CD4-positive, alpha-beta memory T cell (primary cell): Measurements from ENCODE around the gene TMEM41B. TPM values are rescaled to one million over a fixed set of nuclear protein-coding genes. Genes with fewer than 3 reads are reported as not detected.

ENCODE experiments used
- CTCF ChIA-PET: fragments of 350-600 bp; sonication (Branson Sonifier 250); formaldehyde crosslinking; loops from one replicate; lab custom pipeline; 2021; ENCODE audit warnings: inconsistent platforms; ENCODE audit not compliant: partially characterized antibody; lab: Charles Lee
- POLR2A ChIA-PET: fragments of 350-600 bp; sonication (Branson Sonifier 250); formaldehyde crosslinking; loops from one replicate; lab custom pipeline; 2021; ENCODE audit not compliant: partially characterized antibody; lab: Charles Lee
- DNase-seq, 5 donors: peaks; one replicate each; pipeline versions ENCODE4 v3.0.0 to v3.0.0-alpha.2; 2020 to 2022; ENCODE audit warnings: mixed read lengths in 1 of 5
- H3K27ac ChIP-seq: one replicate; pipeline ENCODE4 v1.7.0; 2013; ENCODE audit warnings: low read depth, low read length
- H3K27me3 ChIP-seq: 2 replicates; pipeline ENCODE4 v1.7.0; 2013; ENCODE audit warnings: mild to moderate bottlenecking, low read length, moderate library complexity; ENCODE audit not compliant: insufficient read depth
- H3K36me3 ChIP-seq: 2 replicates; pipeline ENCODE4 v1.7.0; 2013; ENCODE audit warnings: mild to moderate bottlenecking, low read length, moderate library complexity; ENCODE audit not compliant: insufficient read depth
- H3K4me1 ChIP-seq: 2 replicates; pipeline ENCODE4 v1.7.0; 2013; ENCODE audit warnings: mild to moderate bottlenecking, low read length, moderate library complexity; ENCODE audit not compliant: insufficient read depth
- H3K4me3 ChIP-seq, 2 donors: one replicate each; pipeline ENCODE4 v1.7.0; 2013; ENCODE audit warnings: low read length in 2 of 2, mild to moderate bottlenecking in 1 of 2
- H3K9me3 ChIP-seq, 2 donors: one replicate each; pipeline ENCODE4 v1.7.0; 2013; ENCODE audit warnings: low read length in 2 of 2, control low read depth in 1 of 2; ENCODE audit not compliant: control insufficient read depth in 1 of 2
- H3K27ac Mint-ChIP-seq, 7 donors: one replicate each; pipeline ENCODE4 v1.8.0; 2020 to 2021; ENCODE audit warnings: mixed read lengths in 7 of 7, mild to moderate bottlenecking in 6 of 7, inconsistent platforms in 3 of 7, moderate library complexity in 3 of 7
- H3K27me3 Mint-ChIP-seq, 2 donors: one replicate each; pipeline ENCODE4 v1.8.0; 2020 to 2021; ENCODE audit warnings: mixed read lengths in 2 of 2
- H3K36me3 Mint-ChIP-seq, 2 donors: one replicate each; pipeline ENCODE4 v1.8.0; 2020 to 2021; ENCODE audit warnings: mixed read lengths in 2 of 2, inconsistent platforms in 1 of 2, mild to moderate bottlenecking in 1 of 2
- H3K4me1 Mint-ChIP-seq, 4 donors: one replicate each; pipeline ENCODE4 v1.8.0; 2020 to 2021; ENCODE audit warnings: mixed read lengths in 4 of 4, mild to moderate bottlenecking in 1 of 4
- H3K4me3 Mint-ChIP-seq, 8 donors: one replicate each; pipeline ENCODE4 v1.8.0; 2020 to 2021; ENCODE audit warnings: mixed read lengths in 8 of 8, mild to moderate bottlenecking in 7 of 8, moderate library complexity in 6 of 8, inconsistent platforms in 3 of 8
- H3K9me3 Mint-ChIP-seq, 8 donors: one replicate each; pipeline ENCODE4 v1.8.0; 2020 to 2021; ENCODE audit warnings: mixed read lengths in 8 of 8, mild to moderate bottlenecking in 5 of 8, inconsistent platforms in 3 of 8, moderate library complexity in 1 of 8
- intact Hi-C: fragments of 100-400 bp; cut with micrococcal nuclease; formaldehyde crosslinking; loops from one replicate; pipeline ENCODE4 v1.15.1; 2023
- polyA plus RNA-seq, 2 donors: library from polyadenylated mRNA; unstranded; fragments of 300-500 nt; fragmentation: Illumina TruSeq; gene quantifications; one replicate each; pipeline ENCODE4 v1.2.3, GENCODE V29; 2021
- total RNA-seq, 2 experiments: library from RNA; stranded (reverse); gene quantifications; one replicate each; pipeline ENCODE4 v1.2.3, GENCODE V29; 2021

The TMEM41B gene
- total and polyA plus RNA-seq, 4 experiments from 2014 or later = 6.2 to 54.7 (median 31.3) TPM

DNA sequence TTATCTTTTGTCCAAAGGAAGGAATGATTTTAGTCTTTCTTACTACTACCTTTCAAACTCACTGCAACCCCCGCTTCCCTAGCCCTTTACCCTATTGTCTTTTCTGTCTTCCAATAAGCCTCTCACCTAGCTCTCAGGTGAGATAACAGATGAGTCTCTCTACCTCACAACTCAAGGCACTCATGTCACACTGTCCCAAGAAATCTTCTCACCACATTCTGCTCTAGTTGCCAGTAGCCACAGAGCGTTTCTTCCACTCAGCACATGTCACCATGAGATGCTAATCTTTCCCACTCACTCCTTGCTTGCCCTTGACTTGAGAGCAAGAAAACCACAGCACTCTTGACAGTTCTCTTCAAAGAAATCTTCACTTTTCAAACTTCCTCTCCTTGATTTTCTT, 32.7 kb upstream of the TMEM41B start:
- intact Hi-C loops = no loop called here
- Histone ChIP-seq H3K4me3 (no peak overlapping the region), H3K4me1 (peaks cover 13% of the 10 kb centered on the region), H3K27me3 (no peaks in the 10 kb centered on the region), H3K27ac (no peak overlapping the region), H3K9me3 (no peaks in the 10 kb centered on the region), H3K36me3 (no peaks in the 10 kb centered on the region)
- DNase-seq = peak in 4 of 5 donors; percentile 11 to 36 (median 15)
- peaks cover 7 to 24% (median 15%) of the 10 kb centered on the region in 4 donors for H3K4me1 Mint-ChIP-seq
- peak overlapping the region in 2 of 8 donors; percentile 4 to 16 for H3K4me3 Mint-ChIP-seq
- no peaks in the 10 kb centered on the region for H3K9me3 Mint-ChIP-seq
- POLR2A ChIA-PET = interaction anchor here (1.4 kb wide), 1 partner anchor 37 kb away, joined by 3 read pairs; the partner anchor contains the start of gene IPO7
- CTCF ChIA-PET = interaction anchor here (0.7 kb wide), 1 partner anchor 347 kb away, joined by 3 read pairs; no protein-coding TSS in a partner anchor
- peaks cover 0 to 2% of the 10 kb centered on the region in 2 donors for H3K27me3 Mint-ChIP-seq
- H3K27ac Mint-ChIP-seq = peak overlapping the region in 3 of 7 donors; percentile 1 to 29 (median 5)
- H3K36me3 Mint-ChIP-seq = no peaks in the 10 kb centered on the region

DNA sequence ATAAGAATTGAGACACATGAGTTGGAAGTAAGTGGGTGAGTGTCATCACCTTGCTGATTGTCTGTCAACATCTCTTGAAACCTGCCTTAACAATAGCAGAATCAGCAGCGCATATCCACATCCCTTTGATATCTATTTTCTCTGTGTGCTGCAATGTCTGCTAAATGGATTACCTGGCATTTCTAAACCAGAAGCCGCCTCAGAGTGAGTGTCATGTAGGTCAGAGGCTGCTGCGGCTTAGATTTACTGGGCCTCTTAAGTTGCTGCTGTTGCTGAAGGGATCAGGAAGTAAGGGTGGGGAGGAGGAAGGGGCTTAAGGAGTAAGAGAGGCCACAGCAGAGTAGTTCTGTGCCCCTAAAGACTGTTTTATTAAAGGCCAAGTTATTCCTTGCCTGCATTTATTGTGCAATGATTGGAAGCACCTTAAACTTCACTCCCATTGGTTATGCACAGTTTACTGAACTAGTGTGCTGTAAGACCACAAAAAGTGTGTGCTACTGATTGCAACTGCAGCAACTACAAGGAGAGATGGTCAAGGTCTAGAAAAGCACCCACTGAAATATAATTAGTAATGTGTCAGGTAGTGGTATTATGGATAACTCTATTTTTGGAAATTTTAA, 29.8 kb upstream of the TMEM41B start:
- peaks cover 13% of the 10 kb centered on the region for H3K4me1 ChIP-seq
- H3K4me1 Mint-ChIP-seq = peaks cover 7 to 24% (median 15%) of the 10 kb centered on the region in 4 donors
- no peak overlapping the region for H3K4me3 ChIP-seq
- no peaks in the 10 kb centered on the region for H3K27me3 ChIP-seq
- DNase-seq = peak in 1 of 5 donors; percentile 13
- CTCF ChIA-PET = no interaction called here
- no peaks in the 10 kb centered on the region for H3K36me3 ChIP-seq
- no peaks in the 10 kb centered on the region for H3K9me3 ChIP-seq
- H3K9me3 Mint-ChIP-seq = no peaks in the 10 kb centered on the region
- H3K27me3 Mint-ChIP-seq = no peaks in the 10 kb centered on the region
- no peak overlapping the region for H3K27ac ChIP-seq
- intact Hi-C loops = no loop called here
- H3K27ac Mint-ChIP-seq = peak overlapping the region in 2 of 7 donors; percentile 19 to 23
- POLR2A ChIA-PET = no interaction called here
- no peak overlapping the region for H3K4me3 Mint-ChIP-seq
- H3K36me3 Mint-ChIP-seq = no peaks in the 10 kb centered on the region

DNA sequence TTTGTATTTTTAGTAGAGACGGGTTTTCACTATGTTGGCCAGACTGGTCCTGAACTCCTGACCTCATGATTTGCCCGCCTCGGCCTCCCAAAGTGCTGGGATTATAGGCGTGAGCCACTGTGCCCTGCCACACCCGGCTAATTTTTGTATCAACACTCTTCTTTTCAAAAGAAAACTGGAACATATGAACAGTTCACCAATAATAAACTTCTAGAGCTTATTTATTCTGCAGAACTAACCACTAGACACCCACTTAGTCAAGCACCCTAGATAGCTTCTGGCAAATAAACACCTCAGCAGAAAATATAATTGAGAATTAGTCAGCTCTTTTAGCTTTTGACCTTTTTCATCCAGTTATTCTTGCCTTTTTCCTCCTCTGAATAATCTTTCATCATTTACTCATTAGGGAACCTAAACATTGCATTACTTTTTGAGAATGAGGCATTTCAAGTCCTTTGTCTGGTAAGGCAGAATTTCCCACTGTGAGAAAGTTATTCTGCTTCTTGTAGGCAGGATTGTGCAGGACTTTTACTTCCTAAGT, 27.3 kb upstream of the TMEM41B start:
- Histone ChIP-seq H3K4me1 (peaks cover 1% of the 10 kb centered on the region), H3K36me3 (no peaks in the 10 kb centered on the region), H3K4me3 (no peak overlapping the region), H3K9me3 (no peaks in the 10 kb centered on the region), H3K27me3 (no peaks in the 10 kb centered on the region), H3K27ac (no peak overlapping the region)
- POLR2A ChIA-PET = no interaction called here
- CTCF ChIA-PET = no interaction called here
- Mint-ChIP-seq H3K4me3 (no peak overlapping the region), H3K36me3 (no peaks in the 10 kb centered on the region), H3K27me3 (no peaks in the 10 kb centered on the region), H3K9me3 (no peaks in the 10 kb centered on the region), H3K27ac (no peak overlapping the region), H3K4me1 (peaks cover 2 to 9% (median 6%) of the 10 kb centered on the region in 4 donors)
- no peak for DNase-seq
- intact Hi-C loops = no loop called here

DNA sequence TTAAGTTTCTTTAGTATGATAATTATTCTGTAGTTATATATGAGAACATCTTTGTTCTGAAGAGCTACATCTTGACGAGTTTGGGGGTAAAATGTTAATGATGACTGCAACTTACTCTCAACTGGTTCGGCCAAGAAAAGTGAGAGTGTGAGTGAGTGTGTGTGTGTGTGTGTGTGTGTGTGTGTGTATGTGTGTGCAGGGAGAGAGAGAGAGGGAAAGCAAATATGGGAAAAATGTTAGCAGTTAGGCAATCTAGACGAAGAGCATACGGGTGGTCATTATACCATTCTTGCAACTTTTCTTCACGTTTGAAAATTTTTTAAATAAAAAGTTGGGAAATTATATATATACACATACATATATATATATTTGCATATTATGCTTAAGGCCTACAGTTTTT, 18.3 kb upstream of the TMEM41B start:
- Histone ChIP-seq H3K4me1 (no peaks in the 10 kb centered on the region), H3K27me3 (no peaks in the 10 kb centered on the region), H3K36me3 (no peaks in the 10 kb centered on the region), H3K4me3 (no peak overlapping the region), H3K27ac (no peak overlapping the region), H3K9me3 (no peaks in the 10 kb centered on the region)
- ChIA-PET CTCF (no interaction called here), POLR2A (no interaction called here)
- H3K36me3 Mint-ChIP-seq = no peaks in the 10 kb centered on the region
- no peaks in the 10 kb centered on the region for H3K9me3 Mint-ChIP-seq
- DNase-seq = no peak
- H3K4me3 Mint-ChIP-seq = no peak overlapping the region
- no peaks in the 10 kb centered on the region for H3K27me3 Mint-ChIP-seq
- H3K4me1 Mint-ChIP-seq = no peaks in the 10 kb centered on the region
- intact Hi-C loops = no loop called here
- H3K27ac Mint-ChIP-seq = no peak overlapping the region

DNA sequence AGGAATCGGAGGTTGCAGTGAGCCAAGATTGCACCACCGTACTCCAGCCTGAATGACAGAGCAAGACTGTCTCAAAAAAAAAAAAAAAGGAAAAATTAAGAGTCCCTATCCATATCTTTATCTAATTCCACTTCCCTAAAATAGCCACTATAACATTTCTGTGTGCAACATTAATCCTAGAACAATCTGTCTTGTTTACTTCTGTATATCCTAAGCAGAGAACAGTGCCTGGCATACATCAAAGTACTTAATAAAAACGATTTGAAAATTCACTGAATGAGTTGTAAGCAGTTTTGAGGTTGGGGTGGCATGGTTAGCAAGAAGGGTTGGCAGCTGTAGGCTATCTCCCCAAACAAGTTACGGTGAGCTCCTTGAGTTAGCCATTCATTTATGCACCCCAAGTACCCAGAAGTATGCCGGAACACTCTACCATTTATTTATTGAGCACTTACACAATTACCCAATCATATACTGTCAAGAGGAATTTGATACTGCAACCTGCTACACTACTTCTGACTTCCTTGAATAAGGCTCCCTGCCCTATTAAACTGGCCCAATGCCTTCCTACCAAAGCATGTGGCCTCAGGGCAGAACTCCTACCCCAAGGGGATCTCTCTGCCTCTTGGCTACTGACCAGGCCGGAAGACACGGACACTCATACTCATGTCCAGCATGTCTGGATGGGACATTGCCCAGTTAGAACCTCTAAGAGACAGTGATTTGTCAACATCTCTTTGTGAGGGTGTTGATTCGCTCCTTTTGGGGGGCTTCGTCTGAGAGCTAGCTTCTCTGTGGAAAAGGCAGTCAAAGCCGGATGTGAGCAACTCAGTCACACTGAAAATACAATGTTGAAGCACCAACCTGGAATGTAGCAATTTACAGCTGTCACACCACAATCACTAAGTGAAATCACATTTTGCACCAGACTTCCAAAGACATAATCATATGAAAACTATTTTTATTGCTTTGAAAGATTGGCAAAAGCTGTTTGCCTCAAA, 16.3 kb upstream of the TMEM41B start:
- Mint-ChIP-seq H3K9me3 (no peaks in the 10 kb centered on the region), H3K27me3 (no peaks in the 10 kb centered on the region), H3K36me3 (no peaks in the 10 kb centered on the region), H3K4me1 (no peaks in the 10 kb centered on the region), H3K4me3 (no peak overlapping the region), H3K27ac (no peak overlapping the region)
- Histone ChIP-seq H3K36me3 (no peaks in the 10 kb centered on the region), H3K4me1 (no peaks in the 10 kb centered on the region), H3K27me3 (no peaks in the 10 kb centered on the region), H3K4me3 (no peak overlapping the region), H3K9me3 (no peaks in the 10 kb centered on the region), H3K27ac (no peak overlapping the region)
- DNase-seq = no peak
- intact Hi-C loops = no loop called here
- CTCF ChIA-PET = interaction anchor here (0.6 kb wide), 1 partner anchor 20 kb away, joined by 3 read pairs; no protein-coding TSS in a partner anchor
- POLR2A ChIA-PET = interaction anchor here (2.1 kb wide), 1 partner anchor 16 kb away, joined by 8 read pairs; the partner anchor contains the start of gene TMEM41B

DNA sequence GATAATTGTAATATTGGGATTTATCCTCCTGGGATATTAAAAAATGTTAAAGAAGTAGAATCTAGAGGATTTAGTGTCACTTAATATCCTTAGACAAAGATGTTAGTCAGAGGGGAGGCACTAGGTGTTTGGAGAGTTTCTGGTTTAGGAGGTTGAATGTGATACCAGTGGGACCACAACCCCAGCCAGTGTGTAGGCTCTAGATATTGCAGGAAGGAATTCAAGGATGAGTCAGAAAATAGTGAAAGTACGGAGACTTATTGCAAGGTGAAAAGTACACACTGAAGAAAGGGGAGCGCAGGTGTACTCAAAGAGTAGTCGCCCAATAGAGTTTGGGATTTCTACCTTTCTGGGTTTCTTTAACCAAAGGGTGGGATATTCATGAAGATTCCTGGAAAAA, 5.7 kb upstream of the TMEM41B start:
- POLR2A ChIA-PET = no interaction called here
- CTCF ChIA-PET = no interaction called here

More for the DNA sequence above, 5.7 kb upstream of the TMEM41B start:
- Histone ChIP-seq H3K27ac (no peak overlapping the region), H3K4me1 (peaks cover 5% of the 10 kb centered on the region), H3K9me3 (no peaks in the 10 kb centered on the region), H3K27me3 (no peaks in the 10 kb centered on the region), H3K36me3 (no peaks in the 10 kb centered on the region), H3K4me3 (no peak overlapping the region)
- H3K36me3 Mint-ChIP-seq = no peaks in the 10 kb centered on the region
- peak overlapping the region in 1 of 7 donors; percentile 6 for H3K27ac Mint-ChIP-seq
- peaks cover 16 to 21% of the 10 kb centered on the region in 2 donors for H3K27me3 Mint-ChIP-seq
- H3K4me3 Mint-ChIP-seq = no peak overlapping the region
- intact Hi-C loops = no loop called here
- H3K9me3 Mint-ChIP-seq = no peaks in the 10 kb centered on the region
- DNase-seq = no peak
- peaks cover 0 to 4% (median under 1%) of the 10 kb centered on the region in 4 donors for H3K4me1 Mint-ChIP-seq
